ENCODE results near the gene POLR2F.
"Not testable (repeated sequence)": the region's sequence is repeated elsewhere in the genome, so short reads cannot be mapped to it uniquely, and the experiment has no call there.

POLR2F gene

GRCh38 chr22:37925767-37926166, 27.7 kb upstream of the POLR2F start:
- DNase-seq, result no peak

- no peak for DNase-seq
These were observed 27.1 kb upstream of the POLR2F start for GRCh38 chr22:37926358-37926757.

GRCh38 chr22:37926771-37927636, 26.5 kb upstream of the POLR2F start:
- no peak for DNase-seq

GRCh38 chr22:37927637-37927936, 25.9 kb upstream of the POLR2F start:
- DNase-seq, result no peak

GRCh38 chr22:37929390-37929789, 24.1 kb upstream of the POLR2F start:
- DNase-seq, result no peak

GRCh38 chr22:37930270-37930951, 23.1 kb upstream of the POLR2F start:
- DNase-seq, result no peak

- no peak for DNase-seq
These were observed 22.5 kb upstream of the POLR2F start for GRCh38 chr22:37930952-37931440.

- DNase-seq, result no peak
These were observed 21.6 kb upstream of the POLR2F start for GRCh38 chr22:37931893-37932389.

- DNase-seq, result no peak
These were observed 21.1 kb upstream of the POLR2F start for GRCh38 chr22:37932401-37932800.

GRCh38 chr22:37932821-37933578, 20.5 kb upstream of the POLR2F start:
- DNase-seq, result no peak

GRCh38 chr22:37933711-37934376, 19.7 kb upstream of the POLR2F start:
- DNase-seq, result peak; percentile 72

GRCh38 chr22:37940698-37941376, 12.7 kb upstream of the POLR2F start:
- DNase-seq, result no peak

GRCh38 chr22:37942133-37942532, 11.4 kb upstream of the POLR2F start:
- no peak for DNase-seq

GRCh38 chr22:37943136-37943824, 10.2 kb upstream of the POLR2F start:
- DNase-seq, result no peak

GRCh38 chr22:37943825-37944198, 9.7 kb upstream of the POLR2F start:
- no peak for DNase-seq

GRCh38 chr22:37944423-37944822, 9.1 kb upstream of the POLR2F start:
- not testable (repeated sequence) for DNase-seq

- DNase-seq, result not testable (repeated sequence)
These were observed 6.2 kb upstream of the POLR2F start for GRCh38 chr22:37947142-37947795.

GRCh38 chr22:37951305-37951704, 2.2 kb upstream of the POLR2F start:
- DNase-seq, result no peak

GRCh38 chr22:37952629-37953028, 870 bp upstream of the POLR2F start:
- DNase-seq, result not testable (repeated sequence)

- no peak for DNase-seq
These were observed 450 bp upstream of the POLR2F start for GRCh38 chr22:37953062-37953436.

- DNase-seq, result no peak
These were observed 1.2 kb downstream of the POLR2F start for GRCh38 chr22:37954686-37955085.

Measured in activated T-cell treated with anti-CD3 and anti-CD28 coated beads for 4 hours (primary cell).